Raji (cell line): Measurements from ENCODE around the gene PRKRA.

ENCODE experiments used
- POLR2A ChIP-seq: IDR thresholded peaks from 2 replicates; pipeline ENCODE4 v1.6.1; 2011; ENCODE audit warnings: low read depth, low read length, control low read depth; ENCODE audit not compliant: insufficient read depth

PRKRA gene

GRCh38 chr2:178397002-178397605 lies 53.9 kb downstream of the PRKRA start:
- no peak for TF ChIP-seq POLR2A

GRCh38 chr2:178395941-178396570 lies 54.9 kb downstream of the PRKRA start:
- no peak for TF ChIP-seq POLR2A

- TF ChIP-seq POLR2A: no peak
These were observed 55.7 kb downstream of the PRKRA start for GRCh38 chr2:178395295-178395694.

GRCh38 chr2:178394859-178395258 lies 56.1 kb downstream of the PRKRA start:
- no peak for TF ChIP-seq POLR2A

- no peak for TF ChIP-seq POLR2A
These were observed 58.8 kb downstream of the PRKRA start for GRCh38 chr2:178392215-178392614.

- no peak for TF ChIP-seq POLR2A
These were observed 59.3 kb downstream of the PRKRA start for GRCh38 chr2:178391701-178392100.

GRCh38 chr2:178388287-178388686 lies 62.7 kb downstream of the PRKRA start:
- TF ChIP-seq POLR2A: no peak

GRCh38 chr2:178386986-178387597 lies 63.9 kb downstream of the PRKRA start:
- no peak for TF ChIP-seq POLR2A

- TF ChIP-seq POLR2A: no peak
These were observed 65.3 kb downstream of the PRKRA start for GRCh38 chr2:178385595-178386148.

GRCh38 chr2:178383718-178384117 lies 67.3 kb downstream of the PRKRA start:
- TF ChIP-seq POLR2A: no peak
